ENCODE results near the gene GALNT4.

Gene GALNT4

DNA sequence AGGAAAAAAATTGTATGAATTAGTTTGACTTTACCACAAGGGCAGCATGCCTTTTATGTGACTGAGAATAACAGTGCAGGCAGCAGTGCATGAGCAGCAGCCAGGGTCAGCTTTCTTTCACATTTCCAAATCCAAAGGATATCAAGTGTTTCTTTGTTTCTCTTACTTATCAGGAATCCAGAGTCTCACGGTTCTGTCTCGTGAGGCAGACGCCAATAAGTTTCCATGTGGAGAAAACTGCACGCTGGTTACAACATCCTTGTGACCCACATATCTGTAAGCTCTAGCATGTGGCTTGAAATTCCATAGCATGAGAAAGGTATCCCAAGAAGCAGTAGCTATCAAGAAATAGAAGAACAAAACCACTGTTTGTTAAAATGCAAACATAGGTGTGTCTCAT, 27.6 kb downstream of the GALNT4 start:
- DNase-seq (ENCODE audit: low spot score in 2 of 2): no peak
- H3K4me3 ChIP-seq: no peak overlapping the region
- no peaks in the 10 kb centered on the region for H3K9me3 ChIP-seq
- H3K27me3 ChIP-seq (ENCODE audit: low read depth): no peaks in the 10 kb centered on the region
- no peaks in the 10 kb centered on the region for H3K36me3 ChIP-seq (replicated peaks)
- no peaks in the 10 kb centered on the region for H3K4me1 ChIP-seq
- in situ Hi-C loops (cut with MboI; ENCODE audit: low sequenced_read_pairs): no loop called here

- no peaks in the 10 kb centered on the region for H3K9me3 ChIP-seq
- H3K27me3 ChIP-seq (ENCODE audit: low read depth): no peaks in the 10 kb centered on the region
- no peaks in the 10 kb centered on the region for H3K36me3 ChIP-seq (replicated peaks)
- no peaks in the 10 kb centered on the region for H3K4me1 ChIP-seq
- DNase-seq (ENCODE audit: low spot score in 2 of 2): no peak
- no peak overlapping the region for H3K4me3 ChIP-seq
- in situ Hi-C loops (cut with MboI; ENCODE audit: low sequenced_read_pairs): no loop called here
These were observed 30.0 kb downstream of the GALNT4 start for GRCh38 chr12:89494411-89495231.

- no peaks in the 10 kb centered on the region for H3K27me3 ChIP-seq (ENCODE audit: low read depth)
- in situ Hi-C loops (cut with MboI; ENCODE audit: low sequenced_read_pairs): no loop called here
- H3K4me1 ChIP-seq: no peaks in the 10 kb centered on the region
- no peaks in the 10 kb centered on the region for H3K36me3 ChIP-seq (replicated peaks)
- no peak for DNase-seq (ENCODE audit: low spot score in 2 of 2)
- H3K9me3 ChIP-seq: no peaks in the 10 kb centered on the region
- no peak overlapping the region for H3K4me3 ChIP-seq
These were observed 30.8 kb downstream of the GALNT4 start for GRCh38 chr12:89493670-89494302.

DNA sequence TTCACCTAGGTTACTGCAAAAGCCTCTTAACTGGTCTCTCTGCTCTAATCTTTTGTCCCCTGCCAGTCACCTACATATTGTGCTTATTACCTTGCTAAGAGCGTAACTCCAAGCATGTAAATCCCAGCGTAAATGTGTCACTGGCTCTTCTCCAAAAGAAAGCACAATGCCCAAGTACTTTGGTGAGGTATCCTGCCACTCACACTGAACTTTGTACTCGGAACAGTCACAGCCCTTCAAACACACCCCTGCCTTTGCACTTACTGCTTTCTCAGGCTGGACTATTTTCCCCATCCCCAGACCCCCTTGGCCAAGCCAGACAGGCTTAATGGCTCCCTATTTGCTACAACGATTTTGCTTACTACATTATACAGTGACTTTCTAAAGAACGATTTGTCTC, 31.7 kb downstream of the GALNT4 start:
- Histone ChIP-seq H3K4me1 (no peaks in the 10 kb centered on the region), H3K9me3 (no peaks in the 10 kb centered on the region), H3K36me3 (replicated peaks) (no peaks in the 10 kb centered on the region), H3K27me3 (ENCODE audit: low read depth) (no peaks in the 10 kb centered on the region), H3K4me3 (no peak overlapping the region)
- in situ Hi-C loops (cut with MboI; ENCODE audit: low sequenced_read_pairs): no loop called here
- no peak for DNase-seq (ENCODE audit: low spot score in 2 of 2)

DNA sequence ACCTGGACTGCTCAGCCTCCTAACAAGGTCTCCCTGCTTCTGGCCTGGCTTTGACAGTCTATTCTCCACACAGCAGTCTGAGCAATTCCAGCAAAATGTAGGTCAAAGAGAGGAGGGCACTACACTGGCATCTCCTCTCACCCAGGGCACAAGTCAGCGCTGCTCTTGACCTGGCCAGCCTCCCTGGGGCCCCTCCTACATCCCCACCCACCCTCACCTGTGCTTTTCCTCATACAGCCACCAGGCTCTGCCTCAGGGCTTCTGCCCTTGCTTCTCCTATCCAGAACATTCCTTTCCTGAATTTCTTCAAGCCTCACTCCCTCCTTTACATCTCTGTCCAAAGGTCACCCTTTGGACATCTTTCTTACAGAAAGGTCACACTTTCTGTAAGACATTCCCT, 33.7 kb downstream of the GALNT4 start:
- DNase-seq (ENCODE audit: low spot score in 2 of 2): no peak
- no peaks in the 10 kb centered on the region for H3K4me1 ChIP-seq
- no peaks in the 10 kb centered on the region for H3K9me3 ChIP-seq
- H3K27me3 ChIP-seq (ENCODE audit: low read depth): no peaks in the 10 kb centered on the region
- no peaks in the 10 kb centered on the region for H3K36me3 ChIP-seq (replicated peaks)
- H3K4me3 ChIP-seq: no peak overlapping the region
- in situ Hi-C loops (cut with MboI; ENCODE audit: low sequenced_read_pairs): no loop called here

- no peaks in the 10 kb centered on the region for H3K4me1 ChIP-seq
- in situ Hi-C loops (cut with MboI; ENCODE audit: low sequenced_read_pairs): no loop called here
- H3K9me3 ChIP-seq: no peaks in the 10 kb centered on the region
- no peak overlapping the region for H3K4me3 ChIP-seq
- no peak for DNase-seq (ENCODE audit: low spot score in 2 of 2)
- no peaks in the 10 kb centered on the region for H3K36me3 ChIP-seq (replicated peaks)
- no peaks in the 10 kb centered on the region for H3K27me3 ChIP-seq (ENCODE audit: low read depth)
These were observed 38.3 kb downstream of the GALNT4 start for GRCh38 chr12:89486264-89486663.

DNA sequence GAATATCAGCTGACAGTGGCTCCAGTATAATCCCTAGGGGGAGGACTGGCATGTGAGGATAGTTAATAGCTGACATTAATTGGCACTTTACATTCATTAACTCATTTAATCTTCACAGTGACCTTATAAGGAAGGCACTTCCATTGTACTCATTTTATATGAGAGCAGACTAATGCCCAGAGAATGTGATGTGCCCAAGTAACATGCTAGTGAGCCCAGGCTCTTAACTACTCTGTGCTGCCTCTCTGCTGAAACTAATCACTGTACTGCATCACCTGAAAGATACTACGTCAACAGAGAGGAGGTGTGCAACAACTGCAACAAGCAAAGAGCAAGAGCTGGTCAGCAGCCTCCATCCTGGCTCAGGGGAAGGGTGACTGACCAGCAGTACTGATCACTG, 40.1 kb downstream of the GALNT4 start:
- H3K36me3 ChIP-seq (replicated peaks): no peaks in the 10 kb centered on the region
- in situ Hi-C loops (cut with MboI; ENCODE audit: low sequenced_read_pairs): no loop called here
- H3K27me3 ChIP-seq (ENCODE audit: low read depth): no peaks in the 10 kb centered on the region
- no peak overlapping the region for H3K4me3 ChIP-seq
- no peaks in the 10 kb centered on the region for H3K4me1 ChIP-seq
- H3K9me3 ChIP-seq: no peaks in the 10 kb centered on the region
- DNase-seq (ENCODE audit: low spot score in 2 of 2): no peak

GRCh38 chr12:89481213-89481914, 43.2 kb downstream of the GALNT4 start:
- H3K4me1 ChIP-seq: no peaks in the 10 kb centered on the region
- H3K9me3 ChIP-seq: no peaks in the 10 kb centered on the region
- in situ Hi-C loops (cut with MboI; ENCODE audit: low sequenced_read_pairs): no loop called here
- no peak for DNase-seq (ENCODE audit: low spot score in 2 of 2)
- H3K4me3 ChIP-seq: no peak overlapping the region
- H3K36me3 ChIP-seq (replicated peaks): no peaks in the 10 kb centered on the region
- no peaks in the 10 kb centered on the region for H3K27me3 ChIP-seq (ENCODE audit: low read depth)

- no peak for DNase-seq (ENCODE audit: low spot score in 2 of 2)
- Histone ChIP-seq H3K4me3 (no peak overlapping the region), H3K27me3 (ENCODE audit: low read depth) (no peaks in the 10 kb centered on the region), H3K4me1 (no peaks in the 10 kb centered on the region), H3K9me3 (no peaks in the 10 kb centered on the region), H3K36me3 (replicated peaks) (no peaks in the 10 kb centered on the region)
- in situ Hi-C loops (cut with MboI; ENCODE audit: low sequenced_read_pairs): no loop called here
These were observed 44.6 kb downstream of the GALNT4 start for GRCh38 chr12:89479982-89480381.

- no peaks in the 10 kb centered on the region for H3K4me1 ChIP-seq
- in situ Hi-C loops (cut with MboI; ENCODE audit: low sequenced_read_pairs): no loop called here
- no peaks in the 10 kb centered on the region for H3K9me3 ChIP-seq
- no peak overlapping the region for H3K4me3 ChIP-seq
- no peaks in the 10 kb centered on the region for H3K27me3 ChIP-seq (ENCODE audit: low read depth)
- no peaks in the 10 kb centered on the region for H3K36me3 ChIP-seq (replicated peaks)
- no peak for DNase-seq (ENCODE audit: low spot score in 2 of 2)
These were observed 46.8 kb downstream of the GALNT4 start for GRCh38 chr12:89477633-89478279.

DNA sequence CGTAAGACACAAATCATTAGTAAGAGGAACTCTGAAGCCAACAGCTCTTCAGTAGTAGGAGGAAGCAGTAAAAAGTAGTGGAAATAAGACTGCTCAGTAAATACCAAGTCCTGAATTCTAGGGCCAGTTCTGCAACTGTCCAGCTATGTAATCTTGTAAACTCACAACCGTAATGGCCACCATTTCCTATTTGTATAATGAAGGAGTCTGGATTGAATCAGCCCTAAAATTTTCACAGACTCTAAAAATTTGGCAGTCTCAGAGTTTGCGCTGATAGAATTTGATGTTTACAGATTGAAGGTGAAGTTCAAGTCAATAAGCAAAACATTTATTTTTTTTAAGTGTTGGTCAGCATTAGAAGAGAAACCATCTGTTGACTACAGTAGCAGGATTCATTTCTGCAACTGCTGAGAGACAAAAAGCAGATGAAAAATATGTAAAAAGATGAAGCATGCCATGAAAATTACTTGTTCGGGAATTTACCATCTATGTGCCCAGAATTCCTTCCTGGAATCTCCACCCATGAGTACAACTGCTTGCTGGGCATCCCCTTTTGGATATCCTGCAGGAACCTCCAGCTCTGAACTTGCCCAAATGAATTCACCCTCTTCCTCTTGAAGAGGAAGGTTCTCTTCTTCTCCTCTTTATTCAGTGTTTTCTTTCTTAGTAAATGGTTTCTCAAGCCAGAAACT, 47.5 kb downstream of the GALNT4 start:
- no peaks in the 10 kb centered on the region for H3K27me3 ChIP-seq (ENCODE audit: low read depth)
- DNase-seq (ENCODE audit: low spot score in 2 of 2): no peak
- in situ Hi-C loops (cut with MboI; ENCODE audit: low sequenced_read_pairs): no loop called here
- no peak overlapping the region for H3K4me3 ChIP-seq
- no peaks in the 10 kb centered on the region for H3K4me1 ChIP-seq
- H3K36me3 ChIP-seq (replicated peaks): no peaks in the 10 kb centered on the region
- no peaks in the 10 kb centered on the region for H3K9me3 ChIP-seq

DNA sequence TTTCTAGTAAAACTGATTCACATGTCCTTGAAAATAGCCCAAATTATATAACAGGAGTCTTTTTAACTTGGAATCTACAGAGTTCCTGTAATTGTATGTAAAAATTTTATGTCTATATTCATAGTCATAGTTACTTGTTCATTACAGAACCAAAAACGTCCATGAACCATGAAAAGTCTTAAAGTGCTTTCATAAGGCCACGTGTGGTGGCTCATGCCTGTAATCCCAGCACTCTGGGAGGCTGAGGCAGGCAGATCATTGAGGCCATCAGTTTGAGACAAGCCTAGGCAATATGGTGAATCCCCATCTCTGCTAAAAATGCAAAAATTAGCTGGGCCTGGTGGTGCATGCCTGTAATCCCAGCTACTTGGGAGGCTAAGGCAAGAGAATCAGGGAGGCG, 48.4 kb downstream of the GALNT4 start:
- no peaks in the 10 kb centered on the region for H3K27me3 ChIP-seq (ENCODE audit: low read depth)
- H3K9me3 ChIP-seq: no peaks in the 10 kb centered on the region
- DNase-seq (ENCODE audit: low spot score in 2 of 2): no peak
- H3K4me1 ChIP-seq: no peaks in the 10 kb centered on the region
- H3K4me3 ChIP-seq: no peak overlapping the region
- H3K36me3 ChIP-seq (replicated peaks): no peaks in the 10 kb centered on the region
- in situ Hi-C loops (cut with MboI; ENCODE audit: low sequenced_read_pairs): no loop called here

GRCh38 chr12:89475203-89475990, 49.2 kb downstream of the GALNT4 start:
- Histone ChIP-seq H3K27me3 (ENCODE audit: low read depth) (no peaks in the 10 kb centered on the region), H3K4me1 (no peaks in the 10 kb centered on the region), H3K4me3 (no peak overlapping the region), H3K36me3 (replicated peaks) (no peaks in the 10 kb centered on the region), H3K9me3 (no peaks in the 10 kb centered on the region)
- DNase-seq (ENCODE audit: low spot score in 2 of 2): no peak
- in situ Hi-C loops (cut with MboI; ENCODE audit: low sequenced_read_pairs): no loop called here
